Activated CD4-positive, alpha-beta T cell treated with anti-CD3 and anti-CD28 coated beads, Interleukin-2, amount 10 ng/mL, durations not matched to agents 7 days and 5 days (primary cell): ENCODE results near the gene GLI1. TPM values are rescaled to one million over a fixed set of nuclear protein-coding genes. Genes with fewer than 3 reads are reported as not detected.

Source experiments
- CTCF ChIA-PET: fragments of 350-600 bp; sonication (Branson Sonifier 250); formaldehyde crosslinking; loops from one replicate; lab custom pipeline; 2021; ENCODE audit warnings: antibody characterized with exemption; lab: Charles Lee
- POLR2A ChIA-PET: fragments of 350-600 bp; sonication (Branson Sonifier 250); formaldehyde crosslinking; loops from one replicate; lab custom pipeline; 2021; ENCODE audit warnings: antibody characterized with exemption; lab: Charles Lee
- DNase-seq: peaks from one replicate; pipeline ENCODE4 v3.0.0-alpha.2; 2020
- H3K27ac Mint-ChIP-seq: one replicate; pipeline ENCODE4 v1.8.0; 2021; ENCODE audit warnings: mild to moderate bottlenecking, moderate library complexity, mixed read lengths
- H3K27me3 Mint-ChIP-seq: one replicate; pipeline ENCODE4 v1.8.0; 2021; ENCODE audit warnings: mixed read lengths
- H3K36me3 Mint-ChIP-seq: one replicate; pipeline ENCODE4 v1.8.0; 2021; ENCODE audit warnings: low read depth, mixed read lengths
- H3K4me1 Mint-ChIP-seq: one replicate; pipeline ENCODE4 v1.8.0; 2021; ENCODE audit warnings: mixed read lengths
- H3K4me3 Mint-ChIP-seq: one replicate; pipeline ENCODE4 v1.8.0; 2021; ENCODE audit warnings: mild to moderate bottlenecking, moderate library complexity, mixed read lengths
- H3K9me3 Mint-ChIP-seq: one replicate; pipeline ENCODE4 v1.8.0; 2021; ENCODE audit warnings: mixed read lengths
- microRNA-seq: library from miRNA; unstranded; fragments of <30 nt; microRNA quantifications from one replicate; pipeline ENCODE4 v1.2.0, GENCODE V29; 2021; ENCODE audit warnings: borderline microRNAs expressed, borderline replicate concordance
- total RNA-seq, 2 experiments: library from RNA; stranded (reverse); gene quantifications; one replicate each; pipeline ENCODE4 v1.2.3, GENCODE V29; 2021

GLI1 gene
- total RNA-seq, 2 experiments from 2014 or later = 0.52 to 0.94 TPM

GRCh38 chr12:57521525-57522010 lies 62.0 kb downstream of the GLI1 start:
- DNase-seq = peak; percentile 21
- no peaks in the 10 kb centered on the region for H3K9me3 Mint-ChIP-seq

More at GRCh38 chr12:57521525-57522010, 62.0 kb downstream of the GLI1 start:
- no peaks in the 10 kb centered on the region for H3K27me3 Mint-ChIP-seq
- peak overlapping the region; percentile 100 for H3K27ac Mint-ChIP-seq
- H3K4me1 Mint-ChIP-seq = peaks cover 65% of the 10 kb centered on the region
- peaks cover 36% of the 10 kb centered on the region for H3K36me3 Mint-ChIP-seq
- H3K4me3 Mint-ChIP-seq = peak overlapping the region; percentile 96
- ChIA-PET CTCF (interaction anchor here (1.3 kb wide), 1 partner anchor 63 kb away, joined by 3 read pairs; no protein-coding TSS in a partner anchor), POLR2A (no interaction called here)

Small RNAs within 50 kb of the gene (microRNA-seq; reads per million reads assigned to microRNA genes)
- gene MIR616 (not detected), gene MIR6758 (not detected)

Other genes with a start within 250 kb of the GLI1 start
- gene NXPH4, start 243.0 kb upstream of the GLI1 start, total RNA-seq = under 1 TPM; 0.29 to 0.32 TPM
- 100 to 1,000 TPM; 137 to 141 TPM for gene SHMT2, start 230.1 kb upstream of the GLI1 start, total RNA-seq
- gene STAC3, start 208.6 kb upstream of the GLI1 start, total RNA-seq = 1 to 10 TPM; 5.1 to 5.2 TPM
- 10 to 100 TPM; 71.6 to 74.5 TPM for gene R3HDM2, start 28.7 kb upstream of the GLI1 start, total RNA-seq
- not detected for gene INHBC, start 25.0 kb upstream of the GLI1 start, total RNA-seq
- gene INHBE, start 4.5 kb upstream of the GLI1 start, total RNA-seq = not detected
- gene ARHGAP9, start 20.1 kb downstream of the GLI1 start, total RNA-seq = 100 to 1,000 TPM; 218 to 259 TPM
- gene MARS1, start 28.3 kb downstream of the GLI1 start, total RNA-seq = 100 to 1,000 TPM; 214 to 247 TPM
- 10 to 100 TPM; 10.5 to 11.4 TPM for gene DDIT3, start 60.7 kb downstream of the GLI1 start, total RNA-seq
- gene MBD6, start 63.0 kb downstream of the GLI1 start, total RNA-seq = 10 to 100 TPM; 66.0 to 80.1 TPM
- 10 to 100 TPM; 79.3 to 80.5 TPM for gene DCTN2, start 87.4 kb downstream of the GLI1 start, total RNA-seq
- under 1 TPM; 0.64 to 0.89 TPM for gene KIF5A, start 90.3 kb downstream of the GLI1 start, total RNA-seq
- gene PIP4K2C, start 131.4 kb downstream of the GLI1 start, total RNA-seq = 10 to 100 TPM; 17.9 to 20.4 TPM
- 10 to 100 TPM; 15.5 to 16.5 TPM for gene DTX3, start 145.0 kb downstream of the GLI1 start, total RNA-seq
- under 1 TPM; 0.25 to 0.42 TPM for gene ARHGEF25, start 151.7 kb downstream of the GLI1 start, total RNA-seq
- gene B4GALNT1, start 173.4 kb downstream of the GLI1 start, total RNA-seq = under 1 TPM; 0.62 to 0.77 TPM
- gene OS9, start 234.3 kb downstream of the GLI1 start, total RNA-seq = 100 to 1,000 TPM; 138 to 142 TPM